HK-2 (cell line): ENCODE data around the gene KRABD2.
"Not testable (repeated sequence)": the region's sequence is repeated elsewhere in the genome, so short reads cannot be mapped to it uniquely, and the experiment has no call there.

Experiments used
- DNase-seq: peaks from one replicate; pipeline ENCODE4 v3.0.0-alpha.2; 2018; ENCODE audit not compliant: unreplicated experiment

The KRABD2 gene

GRCh38 chr17:8376271-8377067 is at the start of gene KRABD2:
Gene KRABD2 (minus strand): TSS chr17:8376704.
- peak; percentile 96 for DNase-seq

- DNase-seq: no peak
Measured at GRCh38 chr17:8421571-8421970, 45.1 kb upstream of the KRABD2 start.

GRCh38 chr17:8420041-8420934 is 43.8 kb upstream of the KRABD2 start:
- DNase-seq: no peak

GRCh38 chr17:8419305-8419704 is 42.8 kb upstream of the KRABD2 start:
- DNase-seq: no peak

GRCh38 chr17:8418471-8418870 is 42.0 kb upstream of the KRABD2 start:
- DNase-seq: no peak

- no peak for DNase-seq
Measured at GRCh38 chr17:8417806-8418205, 41.3 kb upstream of the KRABD2 start.

GRCh38 chr17:8413938-8414337 is 37.4 kb upstream of the KRABD2 start:
- no peak for DNase-seq

DNA sequence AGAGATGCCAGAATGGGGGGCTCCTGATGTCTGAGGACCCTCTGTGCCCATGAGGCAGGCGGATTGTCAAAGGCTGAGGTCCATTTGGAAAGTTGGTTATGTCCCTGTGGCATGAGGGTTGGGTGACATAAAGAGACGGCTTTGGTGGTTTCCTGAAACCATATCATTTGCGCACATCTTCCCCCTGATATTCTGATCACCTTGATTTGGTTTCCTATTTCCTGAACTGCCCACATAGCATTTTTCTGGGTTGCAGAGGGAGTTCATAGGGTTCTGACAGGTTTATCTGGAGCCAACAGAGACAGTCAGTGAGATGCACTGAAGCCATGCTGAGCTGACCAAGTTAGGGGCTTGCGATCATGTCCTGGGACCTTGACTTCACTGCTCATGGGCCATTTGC is 36.8 kb upstream of the KRABD2 start:
- DNase-seq: no peak

DNA sequence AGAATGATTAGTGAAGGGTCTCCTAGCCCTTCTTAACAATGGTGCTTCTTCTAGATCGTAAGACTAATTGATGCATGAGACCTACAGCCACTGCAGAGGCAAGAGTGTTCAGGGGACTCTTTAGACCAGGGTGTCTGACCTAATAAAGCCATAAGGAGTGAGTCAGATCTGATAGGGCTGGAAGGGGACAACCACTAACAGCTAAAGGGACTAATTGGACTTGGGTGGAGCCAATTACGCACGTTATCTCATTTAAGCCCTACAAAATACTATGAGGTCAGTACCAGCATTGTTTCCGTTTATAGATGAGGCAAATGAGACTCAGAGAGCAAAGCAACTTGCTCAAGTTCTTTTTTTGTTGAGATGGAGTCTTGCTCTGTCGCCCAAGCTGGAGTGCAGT is 35.6 kb upstream of the KRABD2 start:
- DNase-seq: no peak

DNA sequence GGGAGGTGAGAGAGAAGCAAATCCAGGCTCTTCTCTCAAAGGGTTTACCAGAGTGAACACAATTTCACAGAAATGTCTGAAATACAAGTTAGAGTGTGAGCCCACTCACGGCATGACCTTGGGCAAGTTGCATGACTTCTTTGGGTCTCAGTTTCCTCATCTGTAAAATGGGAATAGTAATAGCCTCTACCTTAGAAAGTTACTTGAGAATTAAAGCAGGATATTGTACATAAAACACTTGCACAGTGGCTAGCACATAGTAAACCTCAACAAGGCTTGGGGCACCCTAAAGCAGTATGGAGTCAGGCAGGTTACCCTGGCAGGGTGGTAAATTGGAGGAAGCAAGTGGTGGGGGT is 34.4 kb upstream of the KRABD2 start:
- DNase-seq: no peak

DNA sequence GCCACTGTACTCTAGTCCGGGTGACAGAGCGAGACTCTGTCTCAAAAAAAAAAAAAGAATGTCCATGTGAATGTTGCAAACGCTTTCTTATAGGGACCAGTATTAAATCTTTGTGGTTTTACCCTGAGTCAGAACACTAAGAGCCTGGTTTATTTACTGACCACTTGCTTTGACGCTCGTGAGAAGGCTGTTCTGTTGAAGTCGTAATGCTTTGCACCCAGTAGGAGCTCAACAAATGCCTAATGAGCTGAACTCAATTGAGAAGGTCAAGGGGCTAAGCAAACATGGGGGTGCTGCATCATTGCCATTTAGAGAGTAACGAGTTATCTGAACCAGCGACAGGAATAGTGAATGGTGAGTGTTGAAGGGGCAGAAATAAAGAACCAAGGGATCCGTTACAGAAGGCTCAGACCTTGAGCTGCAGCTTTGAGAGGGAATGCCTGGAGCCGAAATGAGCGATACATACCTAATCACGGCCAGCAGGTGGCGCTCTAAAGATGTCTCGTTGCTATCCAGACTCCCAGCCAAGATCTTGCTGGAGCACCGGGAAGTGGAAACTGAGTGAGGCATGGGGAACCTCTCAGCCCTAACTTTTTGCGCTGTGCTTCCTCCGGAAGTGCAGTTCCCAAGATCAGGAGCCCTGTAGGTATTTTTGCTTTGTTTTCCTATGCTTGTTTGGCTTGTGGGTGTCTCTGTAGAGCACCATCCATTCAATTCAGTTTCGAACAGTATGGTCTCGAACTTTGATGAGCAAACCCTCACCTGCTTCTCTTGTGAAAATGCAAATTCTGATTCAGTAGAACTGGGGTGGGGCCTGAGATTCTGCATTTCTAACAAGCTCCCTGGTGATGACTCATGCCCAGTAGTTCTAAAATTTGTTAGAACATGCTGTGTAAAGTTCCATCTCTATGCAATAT is 33.7 kb upstream of the KRABD2 start:
- peak; percentile 86 for DNase-seq

DNA sequence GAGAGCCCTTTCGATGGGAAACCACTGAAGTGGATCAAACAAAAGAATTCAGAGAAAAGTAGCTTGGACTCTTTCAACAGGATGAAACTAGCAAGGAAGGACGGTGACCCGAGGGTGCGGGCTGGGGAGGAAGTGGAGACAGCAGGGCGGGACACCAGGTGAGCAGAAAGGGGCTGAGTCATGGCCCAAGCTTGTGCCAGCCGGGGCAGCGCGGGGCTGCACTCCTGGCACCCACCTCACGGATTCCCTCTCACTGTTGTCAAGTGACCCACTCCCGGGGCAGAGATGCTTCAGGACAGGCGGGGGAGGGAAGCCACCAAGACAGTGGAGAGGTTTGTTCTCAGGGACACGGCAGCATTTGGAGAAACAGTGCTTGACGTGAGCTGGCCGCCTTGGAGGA is 31.9 kb upstream of the KRABD2 start:
- DNase-seq: peak; percentile 35

GRCh38 chr17:8406174-8406573 is 29.7 kb upstream of the KRABD2 start:
- DNase-seq: no peak

DNA sequence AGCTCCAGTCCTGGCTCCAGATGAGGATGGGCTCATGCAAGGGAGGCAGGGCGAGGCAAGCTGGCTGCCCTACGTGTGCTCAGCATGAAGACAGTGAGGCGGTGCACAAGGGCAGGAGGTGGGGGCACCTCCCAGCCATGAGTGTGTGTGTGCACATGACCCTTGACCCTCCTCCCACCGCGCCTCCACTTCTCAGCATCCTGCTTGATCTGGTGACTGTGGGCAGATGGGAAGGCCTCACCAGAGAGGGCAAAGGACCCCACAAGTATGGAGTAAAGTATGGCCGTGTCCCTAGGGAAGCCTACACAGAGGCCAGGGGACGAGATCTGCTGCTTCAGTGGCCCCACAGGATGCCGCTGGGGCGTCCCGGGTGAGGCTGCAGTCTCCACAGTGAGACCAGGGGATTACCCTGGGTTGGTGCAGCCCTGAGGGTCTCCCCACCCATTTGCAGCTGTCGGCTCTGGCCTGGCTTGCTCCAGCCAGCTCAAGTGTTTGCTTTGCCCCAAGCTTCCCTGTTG is 29.1 kb upstream of the KRABD2 start:
- DNase-seq: no peak

DNA sequence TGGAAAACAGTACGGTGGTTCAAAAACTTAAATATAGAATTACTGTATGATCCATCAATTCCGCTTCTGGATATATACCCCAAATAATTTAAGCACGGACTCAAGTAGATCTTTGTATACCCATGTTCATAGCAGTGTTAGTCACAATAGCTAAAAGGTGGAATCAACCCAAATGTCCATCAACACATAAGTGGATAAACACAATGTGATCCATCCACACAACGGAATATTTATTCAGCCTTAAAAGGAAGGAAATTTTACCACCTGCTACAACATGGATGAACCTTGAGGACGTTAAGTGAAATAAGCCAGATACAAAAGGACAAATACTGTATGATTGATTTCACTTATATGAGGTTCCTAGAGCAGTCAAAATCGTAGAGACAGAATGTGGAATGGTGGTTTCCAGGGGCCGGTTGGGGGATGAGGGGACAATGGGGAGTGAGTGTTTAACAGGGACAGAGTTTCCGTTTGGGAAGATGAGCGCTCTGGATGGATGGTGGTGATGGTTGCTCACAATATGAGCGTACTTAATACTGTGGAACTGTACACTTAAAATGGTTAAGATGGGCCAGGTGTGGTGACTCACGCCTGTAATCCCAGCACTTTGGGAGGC is 26.5 kb upstream of the KRABD2 start:
- DNase-seq: no peak

GRCh38 chr17:8401107-8401506 is 24.6 kb upstream of the KRABD2 start:
- DNase-seq: no peak

GRCh38 chr17:8398980-8399379 is 22.5 kb upstream of the KRABD2 start:
- DNase-seq: no peak

DNA sequence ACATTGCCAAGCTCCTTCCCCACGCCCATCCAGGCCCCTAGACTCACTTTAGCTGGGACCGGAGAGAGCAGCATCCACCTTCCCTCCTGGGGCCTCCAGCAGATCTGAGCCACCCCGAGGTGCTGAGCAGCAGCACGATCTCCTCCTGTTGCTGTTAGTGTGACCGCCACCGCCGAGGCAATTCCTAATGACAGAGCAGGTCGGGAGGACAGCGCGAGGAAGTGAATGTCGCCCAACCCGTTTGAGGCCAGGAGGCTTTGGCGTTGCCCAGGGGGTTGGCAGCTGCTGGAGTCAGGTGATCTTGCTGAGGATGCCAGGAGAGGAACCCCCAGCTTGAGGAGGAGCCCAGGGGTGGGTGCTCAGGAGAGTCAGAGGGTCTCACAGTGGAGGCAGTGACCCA is 21.1 kb upstream of the KRABD2 start, which contains the start of gene RNF222:
Gene RNF222 (minus strand): TSS at position 192 of the 400 bp plus-strand sequence. CDS start 4,366 bp downstream, outside the sequence.
- no peak for DNase-seq

DNA sequence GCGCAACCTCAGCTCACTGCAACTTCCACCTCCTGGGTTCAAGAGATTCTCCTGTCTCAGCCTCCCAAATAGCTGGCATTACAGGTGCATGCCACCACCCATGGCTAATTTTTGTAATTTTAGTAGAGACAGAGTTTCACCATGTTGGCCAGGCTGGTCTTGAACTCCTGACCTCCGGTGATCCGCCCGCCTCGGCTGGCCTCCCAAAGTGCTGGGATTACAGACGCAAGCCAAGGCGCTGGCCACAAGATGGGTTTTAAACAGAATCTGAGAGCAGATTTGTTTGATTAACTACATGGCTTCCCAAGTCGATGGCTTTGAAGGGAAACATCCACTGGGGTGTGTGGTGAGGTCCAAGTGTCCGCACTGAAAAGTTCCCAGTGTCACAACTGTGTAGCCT is 18.0 kb upstream of the KRABD2 start:
- DNase-seq: not testable (repeated sequence)

GRCh38 chr17:8393470-8394231 is 17.1 kb upstream of the KRABD2 start:
- DNase-seq: no peak
